Activated CD8-positive, alpha-beta T cell treated with anti-CD3 and anti-CD28 coated beads for 36 hours (primary cell): ENCODE measurements around the gene BBS1. TPM values are rescaled to one million over a fixed set of nuclear protein-coding genes. Genes with fewer than 3 reads are reported as not detected.

Source experiments
- ATAC-seq: fragments of 200-7000 bp; cut with Tn5 transposase; one replicate; pipeline ENCODE4 v1.10.0; 2021; ENCODE audit warnings: mild to moderate bottlenecking, moderate library complexity
- CTCF ChIA-PET: fragments of 350-600 bp; sonication (Branson Sonifier 250); formaldehyde crosslinking; loops from one replicate; lab custom pipeline; 2021; ENCODE audit warnings: antibody characterized with exemption; lab: Charles Lee
- POLR2A ChIA-PET: fragments of 350-600 bp; sonication (Branson Sonifier 250); formaldehyde crosslinking; loops from one replicate; lab custom pipeline; 2021; ENCODE audit warnings: antibody characterized with exemption; lab: Charles Lee
- DNase-seq: peaks from one replicate; pipeline ENCODE4 v3.0.0-alpha.2; 2020
- H3K27ac Mint-ChIP-seq: one replicate; pipeline ENCODE4 v1.8.0; 2021; ENCODE audit warnings: mild to moderate bottlenecking, mixed read lengths
- H3K27me3 Mint-ChIP-seq: one replicate; pipeline ENCODE4 v1.8.0; 2021; ENCODE audit warnings: mixed read lengths
- H3K36me3 Mint-ChIP-seq: one replicate; pipeline ENCODE4 v1.8.0; 2021; ENCODE audit warnings: low read depth, mixed read lengths
- H3K4me1 Mint-ChIP-seq: one replicate; pipeline ENCODE4 v1.8.0; 2021; ENCODE audit warnings: low read depth, mixed read lengths
- H3K4me3 Mint-ChIP-seq: one replicate; pipeline ENCODE4 v1.8.0; 2021; ENCODE audit warnings: mild to moderate bottlenecking, moderate library complexity, mixed read lengths
- H3K9me3 Mint-ChIP-seq: one replicate; pipeline ENCODE4 v1.8.0; 2021; ENCODE audit warnings: mixed read lengths
- CTCF ChIP-seq: fragments of 200-600 bp; IDR thresholded peaks from one replicate; pipeline ENCODE4 v1.8.0; 2022; ENCODE audit warnings: antibody characterized with exemption, mild to moderate bottlenecking
- intact Hi-C: fragments of 100-400 bp; cut with micrococcal nuclease; formaldehyde crosslinking; loops from one replicate; pipeline ENCODE4 v1.10.0; 2022
- total RNA-seq, 2 experiments: library from RNA; stranded (reverse); gene quantifications; one replicate each; pipeline ENCODE4 v1.2.3, GENCODE V29; 2021

Gene BBS1
- total RNA-seq, 2 experiments from 2014 or later, result 7.7 to 7.9 TPM

DNA sequence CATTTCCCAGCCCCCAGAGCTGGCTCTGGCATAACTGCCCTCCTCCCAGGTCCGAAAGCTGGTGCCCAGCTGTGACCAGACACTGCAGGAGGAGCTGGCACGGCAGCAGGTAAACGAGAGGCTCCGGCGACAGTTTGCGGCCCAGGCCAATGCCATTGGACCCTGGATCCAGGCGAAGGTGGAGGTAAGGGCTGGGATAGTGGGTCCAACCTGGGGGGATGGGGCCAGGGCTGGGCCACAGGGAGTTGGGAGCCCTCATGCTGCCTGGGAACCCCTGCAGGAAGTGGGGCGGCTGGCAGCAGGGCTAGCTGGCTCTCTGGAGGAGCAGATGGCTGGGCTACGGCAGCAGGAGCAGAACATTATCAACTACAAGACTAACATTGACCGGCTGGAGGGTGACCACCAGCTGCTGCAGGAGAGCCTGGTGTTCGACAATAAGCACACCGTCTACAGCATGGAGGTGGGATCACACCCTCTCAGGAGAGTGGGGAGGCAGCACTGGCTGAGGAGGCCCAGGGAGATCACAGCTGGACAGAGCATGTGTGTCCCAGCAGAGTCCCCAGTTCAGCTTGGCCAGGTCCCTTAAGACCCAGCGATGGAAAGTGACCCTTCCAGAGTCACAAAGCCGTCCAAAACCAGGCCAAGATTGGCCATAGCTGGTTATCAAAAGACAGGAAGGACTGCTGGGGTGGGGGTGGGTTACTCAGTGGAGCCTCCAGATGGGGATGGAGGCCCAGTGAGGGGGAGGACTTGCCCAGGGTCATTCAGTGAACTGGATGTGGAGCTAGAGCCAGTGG lies 50.9 kb downstream of the BBS1 start:
- DNase-seq (no peak), ATAC-seq (no peak)
- no peak for TF ChIP-seq CTCF
- Mint-ChIP-seq H3K4me3 (no peak overlapping the region), H3K27me3 (peaks cover 9% of the 10 kb centered on the region), H3K9me3 (no peaks in the 10 kb centered on the region), H3K4me1 (peaks cover 3% of the 10 kb centered on the region), H3K36me3 (no peaks in the 10 kb centered on the region), H3K27ac (no peak overlapping the region)
- CTCF ChIA-PET, result interaction anchor here (0.9 to 1.3 kb wide), 2 partner anchors 15 to 31 kb away, joined by 3 to 4 read pairs; partner anchors contain the start of genes ACTN3, CCDC87 and CCS
- POLR2A ChIA-PET, result interaction anchor here (0.5 to 1.3 kb wide), 3 partner anchors 13 to 85 kb away, joined by 3 read pairs; partner anchors contain the start of gene BBS1
- intact Hi-C loops, result no loop called here

DNA sequence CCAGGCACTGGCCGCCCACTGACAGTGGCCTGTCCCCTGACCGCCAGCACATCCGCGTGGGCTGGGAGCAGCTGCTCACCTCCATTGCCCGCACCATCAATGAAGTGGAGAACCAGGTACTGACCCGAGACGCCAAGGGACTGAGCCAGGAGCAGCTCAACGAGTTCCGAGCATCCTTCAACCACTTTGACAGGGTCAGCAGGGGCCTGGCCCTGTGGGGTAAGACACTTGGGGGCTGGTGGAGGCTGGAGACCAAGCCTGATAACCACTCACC lies 51.5 kb downstream of the BBS1 start:
- no peak overlapping the region for H3K4me3 Mint-ChIP-seq
- peaks cover 9% of the 10 kb centered on the region for H3K27me3 Mint-ChIP-seq
- no peak for TF ChIP-seq CTCF
- no peak overlapping the region for H3K27ac Mint-ChIP-seq
- POLR2A ChIA-PET, result interaction anchor here (0.5 to 1.3 kb wide), 3 partner anchors 13 to 84 kb away, joined by 3 read pairs; partner anchors contain the start of gene BBS1
- CTCF ChIA-PET, result interaction anchor here (0.9 to 1.3 kb wide), 3 partner anchors 15 to 117 kb away, joined by 3 to 7 read pairs (median 4); partner anchors contain the start of genes ACTN3, CCDC87, CCS and RBM4B
- peaks cover 3% of the 10 kb centered on the region for H3K4me1 Mint-ChIP-seq
- no peak for ATAC-seq
- DNase-seq, result no peak
- intact Hi-C loops, result no loop called here
- H3K9me3 Mint-ChIP-seq, result no peaks in the 10 kb centered on the region
- no peaks in the 10 kb centered on the region for H3K36me3 Mint-ChIP-seq

DNA sequence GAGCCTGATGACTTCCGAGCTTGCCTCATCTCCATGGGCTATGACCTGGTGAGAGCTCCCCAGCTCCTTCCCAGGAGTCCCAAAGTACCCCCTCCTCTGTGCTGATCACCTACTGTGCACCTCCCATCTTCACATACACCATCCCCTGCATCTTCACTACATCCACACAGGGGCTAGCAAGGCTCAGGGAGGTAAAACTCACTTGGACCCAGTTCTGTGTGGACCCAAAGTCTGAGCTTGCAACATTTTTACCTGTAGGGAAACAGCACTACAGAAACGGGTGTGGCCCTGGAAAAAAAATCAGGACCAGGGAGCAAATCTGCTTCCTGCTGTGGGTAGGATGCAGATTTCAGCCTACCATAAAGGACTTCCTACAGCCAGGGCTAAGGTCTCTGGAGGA lies 51.8 kb downstream of the BBS1 start:
- H3K4me3 Mint-ChIP-seq, result no peak overlapping the region
- POLR2A ChIA-PET, result interaction anchor here (0.5 to 1.9 kb wide), 7 partner anchors 13 to 706 kb away, joined by 3 to 6 read pairs (median 3); partner anchors contain the start of genes BBS1 and RBM4B
- no peaks in the 10 kb centered on the region for H3K9me3 Mint-ChIP-seq
- TF ChIP-seq CTCF, result no peak
- H3K27me3 Mint-ChIP-seq, result peaks cover 8% of the 10 kb centered on the region
- H3K27ac Mint-ChIP-seq, result no peak overlapping the region
- ATAC-seq, result no peak
- peaks cover 3% of the 10 kb centered on the region for H3K4me1 Mint-ChIP-seq
- intact Hi-C loops, result no loop called here
- no peak for DNase-seq
- no peaks in the 10 kb centered on the region for H3K36me3 Mint-ChIP-seq
- CTCF ChIA-PET, result interaction anchor here (0.9 to 1.5 kb wide), 4 partner anchors 16 to 133 kb away, joined by 3 to 7 read pairs (median 4); partner anchors contain the start of genes ACTN3, CCDC87, CCS and RBM4B

DNA sequence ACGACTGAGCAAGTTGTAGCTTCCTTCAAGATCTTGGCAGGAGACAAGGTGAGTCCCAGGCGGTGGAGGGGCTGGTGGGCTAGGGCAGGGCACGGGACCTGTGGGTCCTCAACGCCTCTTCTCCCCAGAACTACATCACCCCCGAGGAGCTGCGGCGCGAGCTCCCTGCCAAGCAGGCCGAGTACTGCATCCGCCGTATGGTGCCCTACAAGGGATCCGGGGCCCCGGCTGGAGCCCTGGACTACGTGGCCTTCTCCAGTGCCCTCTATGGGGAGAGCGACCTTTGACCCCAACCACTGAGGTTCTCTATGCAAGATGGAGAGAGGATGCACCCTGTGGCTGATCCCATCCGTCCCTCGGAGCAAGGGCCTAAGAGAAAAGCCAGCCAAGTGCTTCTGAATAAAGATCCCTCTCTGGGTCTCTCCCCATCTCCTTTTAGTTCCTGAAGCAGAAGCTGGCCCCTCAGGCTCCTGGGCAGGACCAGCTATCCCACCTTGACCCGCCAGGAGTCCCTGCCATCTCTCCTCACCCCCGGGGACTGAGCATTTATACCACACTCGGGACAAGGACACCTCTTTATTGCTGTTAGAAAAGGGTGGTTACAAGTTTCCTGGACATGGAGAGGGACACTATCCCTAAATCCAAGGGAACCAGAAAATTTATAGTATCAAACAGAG lies 52.6 kb downstream of the BBS1 start:
- no peak for TF ChIP-seq CTCF
- ChIA-PET POLR2A (interaction anchor here (0.6 to 1.9 kb wide), 6 partner anchors 13 to 705 kb away, joined by 3 to 6 read pairs (median 4); partner anchors contain the start of gene RBM4B), CTCF (interaction anchor here (1.1 to 1.8 kb wide), 4 partner anchors 16 to 132 kb away, joined by 3 to 7 read pairs (median 4); partner anchors contain the start of genes ACTN3 and RBM4B)
- ATAC-seq, result no peak
- Mint-ChIP-seq H3K27me3 (peaks cover 7% of the 10 kb centered on the region), H3K27ac (no peak overlapping the region), H3K36me3 (no peaks in the 10 kb centered on the region), H3K4me1 (peaks cover 4% of the 10 kb centered on the region), H3K4me3 (no peak overlapping the region), H3K9me3 (no peaks in the 10 kb centered on the region)
- no peak for DNase-seq
- intact Hi-C loops, result no loop called here
